ENCODE results near the gene ADA.

DNA sequence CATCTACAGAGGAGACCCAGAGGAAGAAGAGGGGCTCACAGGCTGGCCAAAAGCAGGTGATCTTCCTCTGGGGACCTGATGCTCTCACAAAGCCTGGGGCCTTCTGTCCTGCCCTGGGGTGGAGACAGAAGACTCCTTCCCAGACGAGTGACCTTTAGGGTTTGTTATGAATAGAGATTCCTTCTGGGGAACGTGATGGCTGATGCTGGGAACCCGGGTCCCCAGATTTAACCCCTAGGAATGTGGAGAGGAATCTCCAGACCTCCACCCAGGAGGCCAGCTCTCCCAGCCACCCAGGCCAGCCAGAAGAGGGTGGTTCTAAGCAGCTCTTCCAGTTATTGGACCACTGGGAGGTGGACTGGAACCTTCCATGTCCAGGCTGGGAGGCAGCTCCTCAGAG, 46.9 kb upstream of the ADA start:
- TF ChIP-seq, protein P1, sequence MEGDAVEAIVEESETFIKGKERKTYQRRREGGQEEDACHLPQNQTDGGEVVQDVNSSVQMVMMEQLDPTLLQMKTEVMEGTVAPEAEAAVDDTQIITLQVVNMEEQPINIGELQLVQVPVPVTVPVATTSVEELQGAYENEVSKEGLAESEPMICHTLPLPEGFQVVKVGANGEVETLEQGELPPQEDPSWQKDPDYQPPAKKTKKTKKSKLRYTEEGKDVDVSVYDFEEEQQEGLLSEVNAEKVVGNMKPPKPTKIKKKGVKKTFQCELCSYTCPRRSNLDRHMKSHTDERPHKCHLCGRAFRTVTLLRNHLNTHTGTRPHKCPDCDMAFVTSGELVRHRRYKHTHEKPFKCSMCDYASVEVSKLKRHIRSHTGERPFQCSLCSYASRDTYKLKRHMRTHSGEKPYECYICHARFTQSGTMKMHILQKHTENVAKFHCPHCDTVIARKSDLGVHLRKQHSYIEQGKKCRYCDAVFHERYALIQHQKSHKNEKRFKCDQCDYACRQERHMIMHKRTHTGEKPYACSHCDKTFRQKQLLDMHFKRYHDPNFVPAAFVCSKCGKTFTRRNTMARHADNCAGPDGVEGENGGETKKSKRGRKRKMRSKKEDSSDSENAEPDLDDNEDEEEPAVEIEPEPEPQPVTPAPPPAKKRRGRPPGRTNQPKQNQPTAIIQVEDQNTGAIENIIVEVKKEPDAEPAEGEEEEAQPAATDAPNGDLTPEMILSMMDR (conservative IDR thresholded peaks at IDR 0.05; ENCODE audit: low read depth, low read length), result no peak
- TF ChIP-seq POLR2A (IDR thresholded peaks at IDR 0.05; ENCODE audit: low read depth, low read length), result no peak
- TF ChIP-seq RAD21 (IDR thresholded peaks at IDR 0.05; ENCODE audit: low read length), result no peak
- no peak for TF ChIP-seq MAZ (IDR thresholded peaks at IDR 0.05; ENCODE audit: borderline replicate concordance, low read depth, low read length)
- TF ChIP-seq CEBPB (IDR thresholded peaks at IDR 0.05; ENCODE audit: low read depth, low read length), result no peak
